CD4-positive, alpha-beta T cell treated with Interleukin-17A for 4 hours (primary cell): ENCODE measurements around the gene POLN.

ENCODE experiments used
- DNase-seq: peaks from one replicate; pipeline ENCODE4 v3.0.0-alpha.2; 2020; ENCODE audit warnings: mixed read lengths

Gene POLN

DNA sequence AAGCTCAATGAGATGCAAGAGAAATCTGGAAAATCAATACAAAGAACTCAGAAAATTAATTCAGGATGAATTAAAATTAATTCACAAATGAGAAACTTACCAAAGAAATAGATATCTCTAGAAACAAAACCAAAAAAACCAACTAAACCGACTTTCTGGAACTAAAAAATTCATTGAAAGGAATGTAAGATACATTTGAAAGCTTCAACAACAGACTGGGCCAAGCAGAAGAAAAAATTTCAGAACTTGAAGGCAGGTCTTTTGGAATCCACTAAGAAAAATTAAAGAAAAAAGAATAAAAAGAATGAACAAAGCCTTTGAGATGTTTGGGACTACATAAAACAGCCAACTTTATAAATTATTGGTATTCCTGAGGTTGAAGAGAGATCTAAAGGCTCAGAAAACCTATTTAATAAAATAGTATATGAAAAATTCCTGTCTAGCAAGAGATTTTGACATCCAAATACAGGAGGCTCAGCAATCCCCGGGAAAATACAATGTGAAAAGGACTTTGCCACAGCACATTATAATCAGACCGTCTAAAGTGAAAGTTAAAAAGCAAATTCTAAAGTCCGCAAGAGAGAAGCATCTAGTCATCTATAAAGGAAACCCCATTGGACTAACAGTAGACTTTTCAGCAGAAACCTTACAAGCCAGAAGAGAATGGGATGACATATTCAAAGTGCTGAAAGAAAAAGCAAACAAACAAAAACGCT lies 138.6 kb downstream of the POLN start:
- no peak for DNase-seq

DNA sequence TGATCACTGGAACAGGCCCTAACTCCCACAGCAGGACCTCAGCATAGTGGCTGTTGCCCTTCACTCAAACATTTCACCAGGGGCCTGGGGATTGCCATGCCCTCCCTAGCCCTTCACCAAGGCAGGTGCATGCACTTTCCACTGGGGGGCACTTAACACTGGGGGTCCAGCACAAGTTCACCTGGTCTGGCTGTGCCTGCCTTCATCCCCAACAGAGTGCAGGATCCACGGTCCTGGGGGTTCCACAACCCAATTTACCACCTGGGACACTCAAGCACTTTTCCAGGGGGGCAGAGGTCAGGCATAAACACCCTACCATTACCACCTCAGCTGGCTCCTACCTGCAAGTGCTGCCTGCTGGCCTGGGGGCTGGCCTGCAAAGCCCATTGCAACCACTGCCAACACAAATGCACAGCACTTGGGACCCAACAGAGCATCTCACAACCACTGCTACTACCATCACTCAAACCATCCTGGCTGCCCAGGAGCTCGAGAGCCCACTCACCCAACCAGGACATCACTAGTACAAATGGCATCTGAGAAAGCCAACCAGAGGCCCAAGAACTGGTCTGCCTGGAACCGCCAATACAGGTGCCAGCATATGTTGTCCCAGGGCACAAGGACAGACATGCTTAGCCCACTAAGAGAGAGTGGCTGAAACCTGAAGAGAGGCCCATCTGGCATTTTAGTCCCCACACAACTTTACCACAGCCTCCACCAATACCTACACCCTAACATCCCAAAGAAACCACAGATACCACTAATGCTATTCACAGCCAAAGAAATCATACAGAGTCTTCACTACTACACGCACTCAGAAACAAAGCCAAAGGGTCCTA lies 139.7 kb downstream of the POLN start:
- no peak for DNase-seq

DNA sequence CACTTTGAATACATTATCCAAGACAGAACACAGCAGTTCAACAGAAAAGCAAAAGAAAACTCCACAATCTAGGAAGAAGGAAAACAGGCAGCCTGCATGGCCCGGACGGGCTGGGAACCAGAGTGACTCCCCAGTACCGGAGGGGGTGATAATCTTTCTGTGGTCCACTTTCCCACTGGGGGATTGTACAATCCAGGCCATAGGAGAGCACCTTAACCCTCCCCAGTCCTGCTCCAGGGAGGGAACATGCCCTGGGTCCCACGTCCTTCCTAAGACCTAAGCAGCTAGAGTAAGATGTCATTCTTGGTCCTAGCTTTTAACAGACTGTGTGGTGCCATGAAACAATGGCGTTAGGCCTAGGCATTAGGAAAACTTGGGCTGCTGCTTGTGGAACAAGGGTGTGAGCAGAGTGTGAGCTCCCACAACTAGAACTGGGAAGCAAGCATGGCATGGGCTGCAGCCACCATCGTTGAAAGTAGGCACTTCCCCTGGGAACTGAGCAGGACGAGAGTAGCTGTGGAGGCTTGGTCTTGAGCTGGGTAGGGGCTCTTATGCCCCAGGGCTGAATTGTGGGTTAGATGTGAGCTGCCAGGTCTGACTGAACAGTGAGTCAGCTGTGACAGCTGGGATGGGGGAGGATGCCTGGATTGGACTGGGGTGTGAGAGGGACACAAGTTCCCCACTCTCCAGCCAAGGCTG lies 140.4 kb downstream of the POLN start:
- no peak for DNase-seq

DNA sequence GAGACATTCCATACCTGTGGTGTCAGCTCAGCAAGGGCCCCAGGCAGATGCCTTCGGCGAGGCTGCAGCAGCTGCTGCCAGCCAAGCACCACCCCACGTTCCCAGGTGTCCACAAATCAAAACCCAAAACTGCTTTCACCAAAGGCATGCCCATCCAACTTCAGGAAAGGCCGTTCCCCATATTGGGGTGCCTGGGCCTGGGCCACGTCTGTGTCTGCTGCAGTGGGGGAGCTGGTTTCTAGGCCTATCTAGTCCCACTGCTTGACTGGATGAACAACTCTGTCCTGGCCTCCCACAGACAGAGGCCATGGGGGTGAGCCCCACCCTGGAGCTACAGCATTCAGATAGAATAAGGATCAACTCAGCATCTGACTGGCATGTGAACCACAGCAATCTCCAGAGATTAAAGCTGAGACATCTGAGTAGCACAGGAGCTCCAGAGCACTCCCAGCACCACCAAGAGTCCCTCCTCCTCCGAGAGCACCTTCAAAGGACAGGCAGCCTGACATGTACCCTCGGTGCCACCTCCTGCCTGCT lies 145.8 kb downstream of the POLN start:
- DNase-seq, result no peak

DNA sequence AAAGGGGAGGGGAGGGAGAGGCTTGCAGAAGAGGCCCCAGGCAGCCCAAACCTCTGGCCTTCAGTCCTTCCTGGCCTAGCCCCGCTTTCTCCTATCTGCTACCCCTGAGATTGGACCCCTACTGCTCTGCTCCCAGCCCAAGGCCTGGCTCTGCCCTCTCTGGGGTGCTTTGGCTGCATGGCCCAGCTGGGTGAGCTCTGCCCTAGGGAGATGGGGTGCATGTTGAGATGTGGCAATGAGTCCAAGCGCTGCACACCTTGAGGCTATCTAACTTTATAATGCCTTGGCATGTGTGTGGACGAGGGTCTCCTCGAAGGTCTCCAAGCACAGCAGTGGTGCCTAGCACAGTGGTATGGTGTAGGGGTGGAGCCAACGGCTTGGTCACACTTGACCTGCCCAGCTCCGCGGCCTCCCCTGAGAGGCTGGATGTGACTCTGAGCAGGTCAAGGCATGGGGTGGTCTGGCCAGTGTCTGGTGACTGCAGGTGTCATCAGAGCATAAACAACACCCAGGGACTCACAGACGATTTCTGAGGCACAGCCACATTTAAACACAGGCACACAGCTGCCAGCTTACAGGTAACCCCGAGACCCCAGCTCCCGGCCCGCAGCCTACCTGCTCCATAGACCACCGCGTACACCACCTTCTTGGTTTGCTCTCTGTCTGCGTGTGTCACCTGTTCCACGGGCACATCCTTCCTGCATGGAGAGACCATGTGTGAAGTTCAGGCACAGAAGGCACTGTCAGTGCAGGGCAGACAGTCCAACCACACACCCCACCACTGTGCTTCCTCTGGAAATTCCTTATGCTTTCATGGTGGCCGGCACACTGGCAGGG lies 146.5 kb downstream of the POLN start:
- DNase-seq, result no peak

DNA sequence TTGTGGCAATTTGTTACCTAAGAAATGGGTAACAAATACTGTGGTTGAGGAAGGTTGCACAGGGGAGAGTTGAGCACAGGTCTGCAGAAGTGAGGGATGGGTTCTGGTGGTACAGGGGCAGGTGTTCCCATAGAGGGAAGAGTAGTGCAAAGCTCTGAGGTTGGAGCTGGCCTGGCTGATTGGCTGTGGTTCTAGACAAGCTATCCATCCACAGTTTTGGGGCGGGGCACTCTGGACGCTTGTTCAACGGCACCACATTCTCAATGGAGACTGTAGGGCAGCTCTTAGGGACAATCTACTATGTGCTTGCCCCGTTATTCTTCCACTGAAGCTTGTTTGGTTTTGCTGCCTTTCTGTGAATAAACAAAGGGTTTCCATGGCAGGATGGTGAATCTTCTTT lies 147.4 kb downstream of the POLN start:
- no peak for DNase-seq

DNA sequence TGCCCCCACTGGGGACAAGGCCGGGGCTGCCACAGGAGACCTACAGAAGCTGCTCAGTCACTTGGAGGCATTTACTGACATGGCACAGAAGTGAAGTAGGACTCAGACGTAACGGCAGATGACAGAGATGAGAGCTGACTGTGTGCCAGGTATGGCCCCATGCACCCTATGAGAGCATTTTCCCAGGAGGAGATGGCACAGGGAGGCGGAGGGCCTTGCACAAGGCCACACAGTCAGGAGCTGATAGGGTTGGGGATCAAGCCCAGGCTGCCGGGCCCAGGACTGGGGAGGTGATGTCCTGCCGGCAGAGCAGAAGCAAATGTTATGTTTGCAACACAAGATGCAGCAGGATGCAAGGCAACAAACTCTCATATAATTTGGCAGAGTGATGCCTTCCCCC lies 148.7 kb downstream of the POLN start:
- DNase-seq, result no peak

DNA sequence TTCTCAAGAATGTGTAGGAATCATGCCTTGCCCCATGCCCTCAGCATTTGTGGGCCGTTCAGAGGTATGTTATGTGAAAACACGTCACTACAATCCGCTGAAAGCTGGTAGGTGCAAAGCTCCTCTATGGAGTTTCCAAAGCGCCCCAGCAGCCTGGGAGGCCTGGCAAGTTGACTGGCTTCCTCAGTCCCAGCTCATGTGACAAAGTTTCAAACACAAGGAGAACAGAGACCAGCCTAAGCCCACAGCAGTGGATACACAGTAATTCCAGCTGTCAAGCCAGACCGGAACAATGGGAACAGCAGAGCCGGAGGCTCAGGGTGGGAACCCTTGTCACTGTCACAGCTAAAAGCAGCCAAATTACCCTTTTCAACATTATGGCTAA lies 149.3 kb downstream of the POLN start:
- DNase-seq, result no peak

DNA sequence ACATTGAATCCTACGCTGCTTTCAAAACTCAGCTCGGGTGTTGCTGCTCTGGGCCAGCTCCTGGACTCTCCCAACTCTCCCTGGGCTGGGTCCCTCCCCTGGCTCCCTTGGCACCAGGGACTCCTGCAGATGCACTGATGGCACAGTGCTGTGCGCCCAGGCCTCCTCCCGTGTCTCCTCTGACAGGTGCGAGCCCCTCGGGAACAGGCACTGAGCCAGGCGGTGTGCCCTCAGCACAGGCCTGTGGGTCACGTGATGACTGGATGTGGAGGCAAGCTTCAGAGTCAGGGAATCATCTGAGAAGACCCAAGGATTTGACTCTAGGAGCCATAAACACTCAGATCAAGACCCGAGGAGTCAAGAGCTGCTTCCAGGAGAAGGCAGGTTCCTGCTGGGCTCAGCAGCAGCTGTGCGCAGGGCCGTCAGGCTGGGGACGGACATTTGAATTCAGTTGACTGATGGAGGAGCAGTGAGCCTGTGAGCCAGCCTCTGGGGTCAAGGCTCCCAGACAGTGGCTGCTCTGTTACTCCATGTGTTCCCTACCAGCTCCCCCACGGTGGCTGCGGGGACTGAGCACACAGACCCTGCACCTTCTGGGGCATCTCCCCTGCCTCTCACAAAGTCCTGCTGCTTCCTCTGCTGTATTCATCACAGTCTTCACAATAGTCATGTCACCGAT lies 149.8 kb downstream of the POLN start:
- no peak for DNase-seq

DNA sequence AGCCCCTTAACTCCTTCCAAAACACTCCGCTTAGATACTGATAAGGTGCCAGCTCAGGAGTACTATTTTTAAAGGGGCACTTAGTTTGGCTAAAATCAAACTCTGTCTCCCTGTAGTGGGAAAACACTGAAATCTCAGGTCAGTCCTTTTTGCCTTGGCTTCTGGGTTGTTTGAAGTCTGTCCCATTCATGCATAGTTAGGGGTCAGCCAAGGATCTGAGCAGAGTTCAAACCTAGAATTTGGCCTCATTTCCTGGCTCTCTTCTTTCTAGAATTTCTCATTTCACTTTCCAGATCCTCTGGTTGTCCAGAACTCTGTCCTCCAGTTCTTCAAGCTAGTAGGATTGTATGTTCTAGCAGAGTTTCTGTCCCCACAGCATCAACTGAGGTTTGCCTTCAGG lies 151.3 kb downstream of the POLN start:
- no peak for DNase-seq

DNA sequence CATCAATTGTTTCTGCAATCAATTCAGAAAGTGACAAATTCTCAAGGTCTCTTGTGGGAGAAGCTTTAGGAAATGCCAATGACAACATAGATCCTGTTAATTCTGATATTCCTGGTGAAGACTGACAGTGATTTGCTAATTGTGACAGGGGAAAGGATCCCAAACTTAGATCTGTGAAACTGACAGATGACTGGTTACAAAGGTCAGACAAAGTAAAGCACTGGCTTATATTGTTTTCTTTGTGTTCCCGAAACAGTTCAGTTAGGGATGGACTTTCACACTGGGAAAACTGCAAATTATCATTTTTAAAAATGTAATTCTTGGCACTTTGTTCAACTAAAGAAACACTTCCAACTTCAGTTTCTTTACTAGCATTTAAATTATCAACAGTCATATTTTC lies 152.7 kb downstream of the POLN start:
- no peak for DNase-seq

DNA sequence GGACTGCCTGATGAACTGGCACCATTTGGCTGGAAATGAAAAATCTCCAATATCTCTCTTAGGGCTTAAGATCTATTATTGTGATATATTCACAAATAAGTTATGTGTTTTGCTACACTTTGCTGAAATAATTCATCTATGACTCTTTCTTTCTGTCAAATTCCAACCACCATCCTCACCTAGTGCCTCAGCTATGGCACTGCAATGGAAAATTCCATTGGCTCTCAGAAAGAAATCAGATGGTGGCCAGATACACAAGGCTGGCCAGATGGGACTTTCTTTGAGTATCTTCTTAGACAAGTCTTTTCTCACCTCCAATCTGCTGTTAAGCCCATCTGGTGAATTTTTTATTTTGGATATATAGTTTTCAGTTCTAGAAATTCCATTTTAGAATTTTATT lies 154.8 kb downstream of the POLN start:
- no peak for DNase-seq

DNA sequence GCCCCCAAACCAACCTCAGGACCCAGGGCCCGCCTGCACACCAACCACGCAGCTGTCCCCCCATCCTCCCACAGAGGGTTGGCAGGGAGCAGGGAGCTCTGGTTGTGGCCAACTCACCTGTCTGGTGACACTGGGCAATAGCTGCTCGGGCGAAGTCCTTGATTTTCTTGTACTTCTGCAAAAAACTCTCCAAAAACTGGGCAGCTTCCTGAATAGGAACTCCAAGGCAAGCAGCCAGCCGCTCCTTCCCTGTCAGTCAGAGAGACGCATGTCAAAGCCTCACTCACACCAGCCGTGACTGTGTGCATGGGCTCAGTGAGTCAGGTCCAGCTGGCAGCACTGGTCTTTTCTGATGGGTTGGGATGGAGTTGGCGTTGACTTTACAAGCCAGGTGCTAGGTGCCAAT lies 156.4 kb downstream of the POLN start:
- no peak for DNase-seq

DNA sequence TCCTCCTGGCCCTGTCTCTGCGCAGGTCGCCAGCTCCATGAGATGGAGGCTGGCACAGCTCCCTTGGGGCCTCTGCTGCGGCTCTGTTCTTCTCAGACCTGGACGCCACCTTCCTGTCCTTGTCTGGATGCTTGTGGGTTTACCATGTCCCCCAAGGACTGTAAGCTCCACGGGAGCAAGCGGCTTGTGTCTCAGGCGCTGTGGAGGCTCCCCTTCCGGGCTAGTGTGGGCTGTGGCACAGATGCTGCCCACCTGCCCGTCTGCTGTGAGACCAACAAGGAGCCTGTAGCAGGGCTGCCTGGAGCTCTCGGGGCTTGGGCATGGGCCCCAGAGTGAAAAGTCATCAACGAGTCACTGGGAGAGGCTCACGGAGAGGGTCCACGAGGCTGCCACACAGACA lies 157.6 kb downstream of the POLN start:
- no peak for DNase-seq

DNA sequence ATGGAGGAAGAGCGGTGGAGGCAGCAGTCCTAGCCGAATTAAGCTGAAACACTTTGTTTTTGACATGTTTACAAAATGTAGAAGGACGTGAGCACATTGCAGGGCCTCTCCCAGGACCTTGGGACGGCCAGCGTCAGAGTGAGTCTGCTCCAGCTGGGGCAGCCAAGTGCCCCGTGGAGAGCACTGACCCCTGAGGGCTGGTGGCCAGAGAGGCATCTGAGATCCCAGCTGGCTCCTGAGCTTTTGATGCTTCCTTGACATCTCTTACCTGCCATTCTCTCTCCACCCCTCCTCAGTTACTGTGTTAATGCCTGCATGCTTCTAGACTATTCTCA lies 158.1 kb downstream of the POLN start:
- no peak for DNase-seq

DNA sequence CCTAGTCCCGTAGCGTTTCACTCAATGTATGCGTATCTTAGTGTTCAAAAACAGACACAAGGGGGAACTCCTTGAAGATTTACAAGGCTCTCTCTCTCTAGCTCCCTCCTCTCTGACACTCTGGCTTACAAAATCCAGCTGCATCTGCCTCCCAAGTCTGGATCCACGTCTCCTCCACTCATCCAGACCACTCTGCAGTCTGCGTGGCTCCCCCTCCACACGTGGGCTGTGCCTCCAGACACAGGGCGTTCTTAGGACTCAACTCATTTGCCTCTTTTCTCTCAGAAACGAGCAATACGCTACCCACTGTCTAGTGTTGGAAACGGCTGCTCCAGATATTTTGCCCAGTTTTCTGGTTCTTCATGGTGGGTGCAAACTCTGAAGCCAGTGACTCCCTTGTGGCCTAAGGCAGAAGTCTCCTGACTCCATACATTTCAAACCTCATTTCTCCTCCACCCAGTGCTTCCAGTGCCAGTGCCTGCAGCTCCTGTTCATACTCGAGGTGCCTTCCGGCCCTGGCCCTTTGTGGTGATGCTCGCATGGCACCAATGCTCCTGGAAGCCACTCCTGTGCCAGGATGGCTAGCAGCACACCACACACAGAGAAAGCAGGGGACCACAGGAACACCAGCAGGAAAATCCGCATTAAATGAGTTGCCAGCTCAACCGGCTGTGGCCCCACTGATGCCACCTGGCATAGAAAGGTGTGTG lies 158.7 kb downstream of the POLN start:
- no peak for DNase-seq

DNA sequence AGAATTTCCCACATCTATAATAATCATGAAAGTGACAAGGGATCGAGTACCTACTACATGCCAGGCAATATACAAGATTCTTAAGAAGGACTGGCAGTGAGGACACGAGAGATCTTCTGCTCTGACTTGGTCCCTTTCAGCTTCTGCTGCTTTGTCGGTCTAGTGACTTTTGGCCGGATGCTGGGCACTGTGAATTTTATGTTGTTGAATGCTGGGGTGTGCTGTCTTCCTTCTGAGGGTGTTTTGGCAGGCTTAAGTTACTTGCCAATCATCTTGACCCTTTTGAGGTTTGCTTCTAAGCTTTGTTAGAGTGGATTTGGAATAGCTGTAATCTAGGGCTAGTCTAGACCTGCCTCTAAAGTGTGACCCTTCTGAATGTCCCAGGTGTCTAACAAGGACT lies 159.3 kb downstream of the POLN start:
- DNase-seq, result no peak

DNA sequence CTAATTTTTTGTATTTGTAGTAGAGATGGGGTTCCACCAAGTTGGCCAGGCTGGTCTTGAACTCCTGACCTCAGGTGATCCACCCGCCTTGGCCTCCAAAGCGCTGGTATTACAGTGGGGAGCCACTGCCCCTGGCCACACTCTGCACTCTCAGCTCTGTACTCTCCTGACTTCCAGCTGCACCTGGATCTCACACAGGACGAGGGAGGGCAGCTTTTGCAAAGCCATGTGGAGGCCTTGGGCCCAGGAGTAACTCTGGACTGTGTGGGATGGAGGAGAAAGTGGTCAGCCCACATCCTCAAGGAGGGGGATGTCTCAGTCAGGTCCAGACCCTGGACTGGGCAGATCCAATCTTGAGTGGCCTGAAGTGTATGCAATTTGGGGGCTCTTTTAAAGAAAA lies 159.8 kb downstream of the POLN start:
- no peak for DNase-seq

DNA sequence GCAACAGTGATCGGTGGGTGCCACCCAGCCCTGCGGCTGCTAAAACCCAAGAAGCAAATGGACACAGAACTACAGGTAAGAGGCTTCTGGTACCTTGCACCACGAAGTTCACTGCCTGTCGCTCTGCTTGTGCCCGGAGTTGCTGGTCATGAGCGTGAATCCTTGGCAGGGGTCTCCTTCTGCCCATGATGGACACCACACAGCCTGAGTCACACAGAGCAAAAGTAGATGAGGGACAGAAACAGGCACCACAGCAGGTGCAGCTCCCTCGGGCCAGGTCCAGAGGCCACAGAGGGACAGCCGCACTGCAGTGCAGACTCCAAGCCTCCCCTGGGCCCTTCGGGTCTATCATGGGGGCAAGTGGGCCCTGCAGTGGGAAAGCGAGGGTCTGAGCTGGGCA lies 160.4 kb downstream of the POLN start:
- DNase-seq, result no peak

DNA sequence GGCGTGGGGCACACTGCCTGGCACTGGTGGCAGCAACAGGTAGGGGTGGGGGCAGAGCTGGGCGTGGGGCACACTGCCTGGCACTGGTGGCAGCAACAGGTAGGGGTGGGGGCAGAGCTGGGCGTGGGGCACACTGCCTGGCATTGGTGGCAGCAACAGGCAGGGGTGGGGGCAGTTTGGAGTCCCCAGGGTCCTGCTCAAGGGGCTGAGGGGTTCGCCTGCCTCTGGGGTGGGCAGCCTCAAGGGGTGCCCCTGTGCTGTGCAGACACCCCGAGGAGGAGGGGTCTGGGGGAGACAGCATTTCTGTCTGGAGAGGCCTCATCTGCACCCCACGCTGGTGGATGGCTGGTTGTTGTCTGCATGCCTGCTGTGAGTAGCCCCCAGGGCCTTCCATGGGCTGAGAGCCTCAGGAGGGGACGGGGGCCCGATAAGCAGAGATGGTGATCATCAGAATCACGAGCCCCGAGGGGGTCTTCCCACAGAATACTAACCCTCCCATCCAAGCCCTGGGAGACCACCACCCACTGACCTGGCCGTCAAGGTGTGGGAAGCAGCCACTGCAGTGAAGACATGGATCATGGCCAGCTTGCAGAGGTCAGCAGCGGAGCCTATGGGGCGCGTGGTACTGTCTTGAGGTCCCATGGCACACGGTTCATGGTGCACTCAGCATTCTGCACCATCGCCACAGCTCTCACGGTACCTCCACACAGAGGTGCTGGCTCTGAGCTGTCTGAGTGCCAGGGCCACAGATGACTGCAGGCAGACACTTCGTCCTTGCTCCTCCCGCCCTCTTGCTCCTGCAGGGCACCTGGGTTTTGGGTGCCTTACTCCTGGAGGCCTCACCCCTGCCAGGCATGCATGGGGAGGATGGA lies 161.3 kb downstream of the POLN start:
- DNase-seq, result no peak

DNA sequence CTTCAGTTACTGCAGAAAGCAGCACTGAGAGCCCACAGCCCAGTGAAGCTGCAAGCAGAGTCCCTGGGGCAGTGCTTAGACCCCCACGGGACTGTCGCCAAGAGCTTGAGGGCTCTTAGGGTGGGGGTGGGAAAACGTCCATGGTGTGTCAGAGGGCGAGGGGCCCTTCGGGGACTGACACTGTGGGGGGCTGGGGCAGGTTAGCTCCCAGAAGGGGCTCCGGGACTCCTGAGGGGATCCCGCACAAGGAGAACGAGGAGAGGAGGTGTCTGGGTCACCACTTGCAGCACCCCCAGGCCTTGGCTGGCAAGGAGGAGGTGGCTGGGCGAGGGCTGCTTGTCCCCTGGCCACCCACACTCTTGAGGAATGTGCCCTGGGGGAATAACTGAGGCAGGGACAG lies 162.0 kb downstream of the POLN start:
- no peak for DNase-seq
